ENCODE results near the gene THAP4. TPM values are rescaled to one million over a fixed set of nuclear protein-coding genes. Genes with fewer than 3 reads are reported as not detected.

Gene THAP4
- polyA plus RNA-seq, 1 donor (not counting 4 experiments of a cell fraction or from before 2014, with no cell fraction given), result 30.3 TPM

- H3K27me3 ChIP-seq (ENCODE audit: control insufficient read depth, extremely low read depth, insufficient read depth, low read length), result no peaks in the 10 kb centered on the region
- TF ChIP-seq, protein P1, sequence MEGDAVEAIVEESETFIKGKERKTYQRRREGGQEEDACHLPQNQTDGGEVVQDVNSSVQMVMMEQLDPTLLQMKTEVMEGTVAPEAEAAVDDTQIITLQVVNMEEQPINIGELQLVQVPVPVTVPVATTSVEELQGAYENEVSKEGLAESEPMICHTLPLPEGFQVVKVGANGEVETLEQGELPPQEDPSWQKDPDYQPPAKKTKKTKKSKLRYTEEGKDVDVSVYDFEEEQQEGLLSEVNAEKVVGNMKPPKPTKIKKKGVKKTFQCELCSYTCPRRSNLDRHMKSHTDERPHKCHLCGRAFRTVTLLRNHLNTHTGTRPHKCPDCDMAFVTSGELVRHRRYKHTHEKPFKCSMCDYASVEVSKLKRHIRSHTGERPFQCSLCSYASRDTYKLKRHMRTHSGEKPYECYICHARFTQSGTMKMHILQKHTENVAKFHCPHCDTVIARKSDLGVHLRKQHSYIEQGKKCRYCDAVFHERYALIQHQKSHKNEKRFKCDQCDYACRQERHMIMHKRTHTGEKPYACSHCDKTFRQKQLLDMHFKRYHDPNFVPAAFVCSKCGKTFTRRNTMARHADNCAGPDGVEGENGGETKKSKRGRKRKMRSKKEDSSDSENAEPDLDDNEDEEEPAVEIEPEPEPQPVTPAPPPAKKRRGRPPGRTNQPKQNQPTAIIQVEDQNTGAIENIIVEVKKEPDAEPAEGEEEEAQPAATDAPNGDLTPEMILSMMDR (optimal IDR thresholded peaks at IDR 0.05 in 1 of 3, IDR thresholded peaks at IDR 0.05 in 1 of 3, conservative IDR thresholded peaks at IDR 0.05 in 1 of 3; ENCODE audit: extremely low read depth in 1 of 3, insufficient read depth in 2 of 3, low read length in 3 of 3), result no peak
- TF ChIP-seq EZH2 (IDR thresholded peaks at IDR 0.05; ENCODE audit: low read length), result no peak
- no peak for DNase-seq (ENCODE audit: low read depth, low spot score)
- no peaks in the 10 kb centered on the region for H3K4me1 ChIP-seq (ENCODE audit: control insufficient read depth, extremely low read depth, insufficient read depth, low read length)
- H3K4me3 ChIP-seq (ENCODE audit: control insufficient read depth in 2 of 3, extremely low read depth in 1 of 3, insufficient read depth in 2 of 3, low read depth in 1 of 3, low read length in 3 of 3), result no peak overlapping the region
- H3K4me2 ChIP-seq (ENCODE audit: control insufficient read depth, extremely low read depth, insufficient read depth, low read depth, low read length), result no peak overlapping the region
- no peak for FAIRE-seq
- H3K9ac ChIP-seq (ENCODE audit: control insufficient read depth, extremely low read depth, insufficient read depth, low read length), result no peak overlapping the region
- no peak overlapping the region for H3K27ac ChIP-seq (ENCODE audit: control insufficient read depth, insufficient read depth, low read length)
- peaks cover 2% of the 10 kb centered on the region for H3K79me2 ChIP-seq (ENCODE audit: control insufficient read depth, insufficient read depth, low read length)
- no peaks in the 10 kb centered on the region for H4K20me1 ChIP-seq (ENCODE audit: control insufficient read depth, extremely low read depth, insufficient read depth, low read length)
- no peak overlapping the region for H2AFZ ChIP-seq (ENCODE audit: control insufficient read depth, low read length)
- H3K9me1 ChIP-seq (ENCODE audit: control insufficient read depth, extremely low read depth, insufficient read depth, low read length), result no peaks in the 10 kb centered on the region
- peaks cover 22 to 23% of the 10 kb centered on the region in 2 experiments for H3K36me3 ChIP-seq (ENCODE audit: control insufficient read depth in 2 of 2, extremely low read depth in 1 of 2, insufficient read depth in 2 of 2, low read length in 2 of 2)
- dilution Hi-C loops (cut with MboI; ENCODE audit: extremely low pct_ligation_motif_present, low sequenced_read_pairs), result no loop called here
- H3K9me3 ChIP-seq (ENCODE audit: control insufficient read depth, low read depth, low read length), result no peaks in the 10 kb centered on the region
Observed at GRCh38 chr2:241677392-241677791, 40.4 kb upstream of the THAP4 start.

DNA sequence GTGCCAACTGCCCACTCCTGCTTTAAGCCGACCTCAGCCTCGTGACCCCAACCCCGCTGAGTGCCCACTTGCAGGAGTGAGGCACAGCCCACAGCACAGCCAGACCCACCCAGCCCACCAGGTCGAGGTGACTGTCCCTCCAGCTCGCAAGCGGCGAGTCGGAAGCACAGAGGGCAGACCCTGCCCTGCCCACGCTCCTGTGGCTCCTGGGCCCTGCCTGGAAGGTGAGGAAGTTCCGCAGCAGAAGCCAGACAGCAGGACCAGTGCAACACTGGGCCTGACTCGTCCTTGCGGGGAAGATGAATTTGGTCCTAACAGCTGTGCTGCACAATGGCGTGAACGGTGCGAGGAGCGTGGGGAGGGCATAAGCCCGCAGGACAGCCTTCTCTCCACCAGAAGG lies 39.7 kb upstream of the THAP4 start:
- Histone ChIP-seq H2AFZ (ENCODE audit: control insufficient read depth, low read length) (no peak overlapping the region), H3K9me1 (ENCODE audit: control insufficient read depth, extremely low read depth, insufficient read depth, low read length) (no peaks in the 10 kb centered on the region), H4K20me1 (ENCODE audit: control insufficient read depth, extremely low read depth, insufficient read depth, low read length) (no peaks in the 10 kb centered on the region), H3K4me3 (ENCODE audit: control insufficient read depth in 2 of 3, extremely low read depth in 1 of 3, insufficient read depth in 2 of 3, low read depth in 1 of 3, low read length in 3 of 3) (no peak overlapping the region), H3K4me2 (ENCODE audit: control insufficient read depth, extremely low read depth, insufficient read depth, low read depth, low read length) (no peak overlapping the region), H3K36me3 (ENCODE audit: control insufficient read depth in 2 of 2, extremely low read depth in 1 of 2, insufficient read depth in 2 of 2, low read length in 2 of 2) (peaks cover 24 to 26% of the 10 kb centered on the region in 2 experiments), H3K79me2 (ENCODE audit: control insufficient read depth, insufficient read depth, low read length) (peaks cover 2% of the 10 kb centered on the region), H3K9ac (ENCODE audit: control insufficient read depth, extremely low read depth, insufficient read depth, low read length) (no peak overlapping the region), H3K9me3 (ENCODE audit: control insufficient read depth, low read depth, low read length) (no peaks in the 10 kb centered on the region), H3K27ac (ENCODE audit: control insufficient read depth, insufficient read depth, low read length) (no peak overlapping the region), H3K27me3 (ENCODE audit: control insufficient read depth, extremely low read depth, insufficient read depth, low read length) (no peaks in the 10 kb centered on the region), H3K4me1 (ENCODE audit: control insufficient read depth, extremely low read depth, insufficient read depth, low read length) (no peaks in the 10 kb centered on the region)
- DNase-seq (ENCODE audit: low read depth, low spot score) (no peak), FAIRE-seq (no peak)
- dilution Hi-C loops (cut with MboI; ENCODE audit: extremely low pct_ligation_motif_present, low sequenced_read_pairs), result no loop called here
- TF ChIP-seq, protein P1 (optimal IDR thresholded peaks at IDR 0.05 in 1 of 3, IDR thresholded peaks at IDR 0.05 in 1 of 3, conservative IDR thresholded peaks at IDR 0.05 in 1 of 3; ENCODE audit: extremely low read depth in 1 of 3, insufficient read depth in 2 of 3, low read length in 3 of 3), result no peak
- TF ChIP-seq EZH2 (IDR thresholded peaks at IDR 0.05; ENCODE audit: low read length), result no peak

Data from keratinocyte (primary cell).